ENCODE results near the gene FBXL16. TPM values are rescaled to one million over a fixed set of nuclear protein-coding genes. Genes with fewer than 3 reads are reported as not detected.

The FBXL16 gene
- total RNA-seq, 4 donors from 2014 or later = 0.21 to 0.37 TPM; not detected in 2

DNA sequence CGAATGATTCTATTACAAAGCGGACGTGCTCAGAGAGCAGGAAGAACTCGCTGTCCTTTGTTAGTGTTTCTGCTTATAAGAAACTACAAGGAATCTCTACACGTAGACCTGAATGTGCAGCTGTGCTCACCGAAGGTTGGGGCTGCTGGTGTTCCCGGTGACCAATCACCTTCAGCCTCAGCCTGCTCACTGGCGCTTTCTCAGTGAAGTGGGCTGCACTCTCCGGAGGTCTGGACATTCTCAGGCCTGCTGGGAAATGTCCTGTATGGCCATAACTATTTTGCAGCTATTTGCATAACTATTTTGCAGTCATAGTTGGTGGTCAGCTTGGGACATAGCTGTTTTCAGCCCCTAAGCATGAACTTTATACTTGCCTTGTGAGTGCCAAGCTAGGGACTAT lies 44.9 kb upstream of the FBXL16 start:
- H3K27ac ChIP-seq = no peak overlapping the region
- no peaks in the 10 kb centered on the region for H3K36me3 ChIP-seq
- no peaks in the 10 kb centered on the region for H3K4me1 ChIP-seq
- DNase-seq = no peak
- no peak overlapping the region for H3K4me3 ChIP-seq
- H3K27me3 ChIP-seq = no peaks in the 10 kb centered on the region
- intact Hi-C loops (cut with DNase I; ENCODE audit: low total_unique reads) = no loop called here
- H3K9me3 ChIP-seq = no peaks in the 10 kb centered on the region
- no peak for TF ChIP-seq POLR2A (IDR thresholded peaks at IDR 0.05)
- TF ChIP-seq, protein P1, sequence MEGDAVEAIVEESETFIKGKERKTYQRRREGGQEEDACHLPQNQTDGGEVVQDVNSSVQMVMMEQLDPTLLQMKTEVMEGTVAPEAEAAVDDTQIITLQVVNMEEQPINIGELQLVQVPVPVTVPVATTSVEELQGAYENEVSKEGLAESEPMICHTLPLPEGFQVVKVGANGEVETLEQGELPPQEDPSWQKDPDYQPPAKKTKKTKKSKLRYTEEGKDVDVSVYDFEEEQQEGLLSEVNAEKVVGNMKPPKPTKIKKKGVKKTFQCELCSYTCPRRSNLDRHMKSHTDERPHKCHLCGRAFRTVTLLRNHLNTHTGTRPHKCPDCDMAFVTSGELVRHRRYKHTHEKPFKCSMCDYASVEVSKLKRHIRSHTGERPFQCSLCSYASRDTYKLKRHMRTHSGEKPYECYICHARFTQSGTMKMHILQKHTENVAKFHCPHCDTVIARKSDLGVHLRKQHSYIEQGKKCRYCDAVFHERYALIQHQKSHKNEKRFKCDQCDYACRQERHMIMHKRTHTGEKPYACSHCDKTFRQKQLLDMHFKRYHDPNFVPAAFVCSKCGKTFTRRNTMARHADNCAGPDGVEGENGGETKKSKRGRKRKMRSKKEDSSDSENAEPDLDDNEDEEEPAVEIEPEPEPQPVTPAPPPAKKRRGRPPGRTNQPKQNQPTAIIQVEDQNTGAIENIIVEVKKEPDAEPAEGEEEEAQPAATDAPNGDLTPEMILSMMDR (IDR thresholded peaks at IDR 0.05) = no peak

DNA sequence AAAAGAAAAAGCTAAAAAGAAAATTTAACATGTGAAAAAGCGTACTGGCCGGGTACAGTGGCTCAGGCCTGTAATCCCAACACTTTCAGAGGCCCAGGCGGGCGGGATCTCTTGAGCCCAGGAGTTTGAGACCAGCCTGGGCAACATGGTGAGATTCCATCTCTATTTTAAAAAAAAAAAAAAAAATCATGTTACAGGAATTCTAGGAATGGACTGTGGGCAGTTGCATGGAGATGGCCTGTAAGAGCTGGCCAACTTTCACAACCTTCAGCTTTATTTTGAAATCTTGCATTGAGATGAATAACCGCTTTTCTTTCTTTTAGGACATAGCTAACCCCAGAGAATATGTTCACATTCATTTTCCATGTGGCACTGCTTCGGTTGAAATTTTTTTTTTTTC lies 43.4 kb upstream of the FBXL16 start:
- Histone ChIP-seq H3K36me3 (no peaks in the 10 kb centered on the region), H3K4me1 (no peaks in the 10 kb centered on the region), H3K9me3 (no peaks in the 10 kb centered on the region), H3K27ac (no peak overlapping the region), H3K4me3 (no peak overlapping the region), H3K27me3 (no peaks in the 10 kb centered on the region)
- no peak for DNase-seq
- TF ChIP-seq, protein P1 (IDR thresholded peaks at IDR 0.05) = no peak
- no peak for TF ChIP-seq POLR2A (IDR thresholded peaks at IDR 0.05)
- intact Hi-C loops (cut with DNase I; ENCODE audit: low total_unique reads) = no loop called here

DNA sequence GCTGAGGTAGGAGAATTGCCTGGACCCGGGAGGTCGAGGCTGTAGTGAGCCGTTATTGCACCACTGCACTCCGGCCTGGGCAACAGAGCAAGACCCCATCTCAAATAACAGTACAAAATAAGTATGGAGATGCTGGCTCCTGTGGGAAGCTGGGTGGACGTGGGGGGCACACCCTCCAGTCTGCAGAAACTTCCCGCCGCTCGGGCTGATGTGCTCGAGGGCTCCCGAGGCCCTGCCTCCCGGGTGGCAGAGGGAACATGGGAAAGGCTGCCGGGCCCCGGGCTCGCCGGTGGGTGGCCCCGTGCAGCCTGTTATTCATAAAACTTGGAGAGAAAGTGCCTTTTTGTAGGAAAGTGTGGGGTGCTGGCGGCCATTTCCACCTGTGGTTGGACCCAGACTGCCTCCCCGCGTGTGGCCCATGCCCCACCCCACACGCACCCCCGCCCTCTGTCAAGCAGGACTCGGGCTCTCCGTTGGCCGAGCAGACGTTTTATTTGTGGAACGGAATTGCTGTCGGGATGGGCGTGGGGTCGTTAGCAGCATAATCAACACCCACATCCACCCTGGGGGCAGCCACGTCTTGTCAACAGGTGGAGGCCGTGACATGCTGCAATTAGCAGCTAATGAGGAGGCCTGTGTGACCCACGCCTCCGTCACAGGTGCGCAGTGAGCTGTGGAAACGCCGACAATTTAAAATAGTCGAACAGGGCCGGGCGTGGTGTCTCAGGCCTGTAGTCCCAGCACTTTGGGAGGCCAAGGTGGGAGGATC lies 42.6 kb upstream of the FBXL16 start:
- Histone ChIP-seq H3K9me3 (no peaks in the 10 kb centered on the region), H3K4me1 (no peaks in the 10 kb centered on the region), H3K36me3 (no peaks in the 10 kb centered on the region), H3K27ac (no peak overlapping the region), H3K4me3 (no peak overlapping the region), H3K27me3 (no peaks in the 10 kb centered on the region)
- intact Hi-C loops (cut with DNase I; ENCODE audit: low total_unique reads) = no loop called here
- TF ChIP-seq, protein P1 (IDR thresholded peaks at IDR 0.05) = no peak
- no peak for TF ChIP-seq POLR2A (IDR thresholded peaks at IDR 0.05)
- no peak for DNase-seq

DNA sequence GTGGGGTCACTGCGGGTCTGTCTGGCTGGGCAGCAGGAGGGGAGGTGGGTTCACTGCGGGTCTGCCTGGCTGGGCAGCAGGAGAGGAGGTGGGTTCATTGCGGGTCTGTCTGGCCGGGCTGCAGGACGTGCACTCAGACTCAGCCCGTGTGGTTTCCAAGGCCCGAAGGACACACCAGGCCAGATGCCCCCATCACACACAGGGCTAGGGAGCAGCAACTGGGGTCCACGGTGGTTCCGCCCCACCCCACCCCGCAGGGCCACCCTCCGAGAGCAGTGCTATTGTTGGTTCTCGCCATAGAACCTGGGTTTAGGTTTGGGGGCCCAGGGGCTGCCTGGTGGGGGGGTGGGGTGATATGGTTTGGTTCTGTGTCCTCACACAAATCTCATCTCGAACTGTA lies 41.0 kb upstream of the FBXL16 start:
- no peaks in the 10 kb centered on the region for H3K36me3 ChIP-seq
- H3K4me1 ChIP-seq = no peaks in the 10 kb centered on the region
- no peak overlapping the region for H3K27ac ChIP-seq
- H3K9me3 ChIP-seq = no peaks in the 10 kb centered on the region
- no peak for TF ChIP-seq POLR2A (IDR thresholded peaks at IDR 0.05)
- TF ChIP-seq, protein P1 (IDR thresholded peaks at IDR 0.05) = no peak
- DNase-seq = no peak
- intact Hi-C loops (cut with DNase I; ENCODE audit: low total_unique reads) = no loop called here
- H3K4me3 ChIP-seq = no peak overlapping the region
- H3K27me3 ChIP-seq = no peaks in the 10 kb centered on the region

GRCh38 chr16:745739-746138 lies 40.1 kb upstream of the FBXL16 start:
- intact Hi-C loops (cut with DNase I; ENCODE audit: low total_unique reads) = no loop called here
- no peaks in the 10 kb centered on the region for H3K27me3 ChIP-seq
- H3K36me3 ChIP-seq = no peaks in the 10 kb centered on the region
- no peak for TF ChIP-seq POLR2A (IDR thresholded peaks at IDR 0.05)
- TF ChIP-seq, protein P1 (IDR thresholded peaks at IDR 0.05) = no peak
- no peaks in the 10 kb centered on the region for H3K9me3 ChIP-seq
- no peak overlapping the region for H3K27ac ChIP-seq
- H3K4me3 ChIP-seq = no peak overlapping the region
- DNase-seq = no peak
- peaks cover 0 to 3% of the 10 kb centered on the region in 2 donors for H3K4me1 ChIP-seq
